ENCODE data around the gene STPG1.
"Not testable (repeated sequence)": the region's sequence is repeated elsewhere in the genome, so short reads cannot be mapped to it uniquely, and the experiment has no call there.

The STPG1 gene, protein sequence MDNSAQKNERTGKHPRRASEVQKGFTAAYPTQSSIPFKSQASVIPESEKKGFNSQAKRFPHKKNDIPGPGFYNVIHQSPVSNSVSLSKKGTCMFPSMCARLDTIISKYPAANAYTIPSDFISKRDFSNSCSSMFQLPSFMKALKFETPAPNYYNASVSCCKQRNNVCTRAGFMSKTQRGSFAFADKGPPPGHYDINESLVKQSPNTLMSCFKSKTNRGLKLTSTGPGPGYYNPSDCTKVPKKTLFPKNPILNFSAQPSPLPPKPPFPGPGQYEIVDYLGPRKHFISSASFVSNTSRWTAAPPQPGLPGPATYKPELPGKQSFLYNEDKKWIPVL

DNA sequence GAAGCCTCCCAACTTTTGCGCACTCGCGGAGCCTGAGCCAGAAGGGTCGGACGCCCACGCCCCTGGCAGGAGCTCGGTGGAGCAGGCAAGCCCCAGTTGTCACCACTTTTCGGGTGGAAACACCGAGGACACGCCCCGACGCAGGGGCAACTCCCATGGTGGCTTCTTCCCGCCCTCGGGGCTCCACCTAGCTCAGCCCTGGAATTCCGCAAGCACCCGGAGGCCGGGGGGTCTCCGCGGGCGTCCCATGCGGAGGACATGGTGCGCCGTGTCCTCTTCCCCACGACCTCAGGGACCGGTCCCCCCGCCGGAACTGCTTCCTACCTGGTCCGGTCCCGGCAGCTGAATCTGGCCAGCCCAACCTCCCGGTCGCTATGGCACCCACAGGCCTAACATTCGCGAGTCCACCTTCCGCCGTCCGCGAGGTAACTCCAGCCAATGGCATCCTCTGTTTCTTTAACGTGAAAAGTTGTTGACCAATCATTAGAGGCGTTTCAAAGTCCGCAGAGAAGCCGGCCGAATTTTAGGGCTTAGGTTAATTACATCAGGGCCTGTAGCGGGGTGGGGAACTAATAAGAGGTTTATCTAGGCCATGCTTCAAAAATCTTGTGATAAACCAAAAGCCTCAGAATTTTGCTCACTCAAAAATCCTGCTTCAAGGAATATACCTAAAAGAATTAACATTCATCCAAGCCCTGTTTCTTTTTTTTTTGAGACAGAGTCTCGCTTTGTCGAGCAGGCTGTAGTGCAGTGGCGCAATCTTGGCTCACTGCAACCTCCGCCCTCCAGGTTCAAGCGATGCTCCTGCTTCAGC, at the start of gene STPG1:
TSS of gene STPG1 (minus strand) at position 433 of the 814 bp plus-strand sequence. CDS start 12,394 bp downstream, outside the sequence.
- peak in 1 of 2 donors; percentile 53 for DNase-seq (ENCODE audit: low read depth in 2 of 2)

DNA sequence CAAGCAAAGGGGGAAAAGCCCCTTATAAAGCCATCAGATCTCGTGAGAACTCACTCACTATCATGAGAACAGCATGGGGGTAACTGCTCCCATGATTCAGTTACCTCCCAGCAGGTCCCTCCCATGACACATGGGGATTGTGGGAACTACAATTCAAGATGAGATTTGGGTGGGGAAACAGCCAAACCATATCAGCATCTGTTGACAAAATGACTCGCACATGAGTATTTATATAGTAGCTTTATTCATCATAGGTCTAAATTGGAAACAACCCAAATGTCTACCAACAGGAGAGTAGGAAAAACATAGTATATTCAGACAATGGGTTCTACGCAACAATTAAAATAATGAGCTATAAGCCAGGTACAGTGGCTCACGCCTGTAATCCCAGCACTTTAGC, 48.5 kb upstream of the STPG1 start:
- DNase-seq (ENCODE audit: low read depth in 2 of 2): not testable (repeated sequence)

DNA sequence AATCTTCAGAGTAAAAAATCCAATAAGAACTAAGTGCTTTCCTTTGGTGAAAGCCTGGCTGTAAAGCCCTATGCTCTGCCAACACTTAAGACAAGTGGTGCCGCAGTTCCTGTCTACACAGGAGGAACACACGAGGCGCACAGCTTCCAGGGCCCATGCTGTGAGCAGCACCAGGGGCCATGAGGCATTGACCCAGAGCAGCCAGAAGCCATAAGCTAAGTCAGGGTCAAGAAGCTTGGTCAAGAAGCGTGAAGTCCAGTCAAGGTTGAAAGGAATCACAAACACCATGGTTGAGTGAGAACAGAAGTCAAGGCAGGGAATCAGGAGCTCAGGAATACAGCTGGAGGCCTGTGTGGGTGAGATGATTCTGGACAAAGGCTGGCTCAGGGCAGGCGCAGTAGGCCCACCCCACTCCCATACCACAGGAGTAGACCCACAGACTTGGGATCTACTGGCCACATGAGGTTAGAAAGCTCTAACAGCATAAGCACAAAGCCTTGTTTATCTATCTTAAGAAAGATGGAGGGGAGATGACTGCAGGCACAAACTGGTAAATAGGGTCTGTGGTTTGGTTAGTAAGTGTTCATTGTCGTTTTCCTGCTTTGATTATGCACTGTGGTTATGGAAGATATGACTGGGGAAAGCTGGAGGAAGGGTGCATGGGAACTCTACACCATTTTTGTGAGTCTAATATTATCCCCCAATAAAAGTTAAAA, 46.1 kb upstream of the STPG1 start:
- no peak for DNase-seq (ENCODE audit: low read depth in 2 of 2)

- no peak for DNase-seq (ENCODE audit: low read depth in 2 of 2)
Measured at GRCh38 chr1:24457866-24458265, 44.3 kb upstream of the STPG1 start.

DNA sequence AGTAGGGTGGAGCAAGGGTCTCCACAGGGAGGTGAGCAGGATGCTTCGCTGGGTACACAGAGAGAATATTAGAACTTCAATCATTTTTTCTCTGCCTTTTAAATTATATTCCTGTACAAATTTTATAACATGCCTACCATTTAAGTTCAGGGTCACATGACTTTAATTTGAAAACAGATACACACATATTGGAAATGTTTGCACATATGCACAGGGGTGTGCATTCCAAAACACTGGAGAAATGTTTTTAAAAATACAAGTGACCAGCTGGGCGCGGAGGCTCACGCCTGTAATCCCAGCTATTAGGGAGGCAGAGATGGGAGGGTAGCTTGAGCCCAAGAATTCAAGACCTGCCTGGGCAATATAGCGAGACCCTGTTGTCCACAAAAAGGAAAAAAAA, 41.7 kb upstream of the STPG1 start:
- no peak for DNase-seq (ENCODE audit: low read depth in 2 of 2)

DNA sequence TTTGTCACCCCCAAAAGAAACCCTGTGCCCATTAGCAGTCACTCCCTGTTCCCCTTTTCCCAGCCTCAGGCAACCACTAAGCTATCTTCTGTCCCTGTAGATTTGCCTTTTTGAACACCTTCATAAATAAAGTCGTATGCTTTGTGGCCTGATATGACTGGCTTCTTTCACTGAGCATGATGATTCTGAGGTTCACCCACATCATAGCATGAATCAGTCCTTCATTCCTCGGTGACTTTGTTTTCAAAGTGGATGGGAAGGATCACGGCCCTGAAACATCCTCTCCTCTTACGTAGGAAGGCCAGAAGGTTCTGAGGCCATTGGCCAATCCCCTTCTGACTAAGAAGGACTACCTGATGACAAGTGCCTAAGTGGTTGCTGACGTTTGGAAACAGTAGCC, 41.1 kb upstream of the STPG1 start:
- no peak for DNase-seq (ENCODE audit: low read depth in 2 of 2)

DNA sequence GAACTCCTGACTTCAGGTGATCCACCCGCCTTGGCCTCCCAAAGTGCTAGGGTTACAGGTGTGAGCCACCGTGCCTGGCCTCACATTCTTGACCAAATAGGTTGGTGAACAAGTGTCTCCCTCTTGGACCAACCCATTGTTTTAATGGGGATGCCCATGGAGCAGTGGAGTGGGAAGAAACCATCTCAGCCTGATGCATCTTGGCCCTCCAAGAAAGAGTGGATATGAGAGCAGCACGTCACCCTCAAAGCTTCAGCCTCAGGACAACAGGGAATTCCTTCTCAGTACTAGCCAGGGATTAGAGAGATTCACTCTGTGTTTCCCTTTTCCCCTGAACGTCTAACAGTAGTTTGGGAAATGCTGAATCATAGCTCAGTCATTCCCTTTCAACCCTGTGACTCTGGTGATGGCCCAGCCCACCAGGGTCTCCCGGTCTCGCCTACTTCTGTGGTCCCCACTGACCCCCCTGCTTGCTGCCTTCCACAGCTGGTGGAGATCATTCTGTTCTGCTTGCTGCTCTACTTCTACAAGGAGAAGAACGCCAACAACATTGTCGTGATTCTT, 39.4 kb upstream of the STPG1 start:
- no peak for DNase-seq (ENCODE audit: low read depth in 2 of 2)

GRCh38 chr1:24451746-24452145, 38.2 kb upstream of the STPG1 start:
- no peak for DNase-seq (ENCODE audit: low read depth in 2 of 2)

DNA sequence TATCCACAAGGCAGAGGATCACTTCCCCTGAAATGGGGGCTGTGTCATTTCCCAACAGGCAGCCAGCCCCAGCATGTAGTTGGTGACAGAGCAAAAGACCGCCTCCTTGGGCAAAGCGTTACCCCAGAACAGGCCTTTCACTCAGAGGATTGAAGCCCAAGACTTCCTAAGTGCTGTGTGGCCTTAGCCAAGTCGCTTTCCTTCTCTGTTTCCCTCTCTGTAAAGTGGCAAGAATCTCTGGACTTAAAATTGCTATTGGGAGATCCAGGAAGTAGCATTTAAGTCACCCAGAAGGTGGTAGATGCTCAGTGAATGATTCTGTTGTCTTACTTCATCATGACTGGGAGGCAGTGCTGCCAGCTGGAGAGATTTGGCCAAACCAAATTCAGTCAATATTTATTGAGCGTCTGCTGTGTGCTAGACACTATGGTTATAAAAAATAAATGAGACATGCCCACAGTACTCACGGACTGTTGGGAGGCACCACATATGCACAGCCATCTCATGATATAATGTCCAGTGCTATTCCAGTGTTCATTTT, 37.3 kb upstream of the STPG1 start:
- no peak for DNase-seq (ENCODE audit: low read depth in 2 of 2)

- DNase-seq (ENCODE audit: low read depth in 2 of 2): no peak
Measured at GRCh38 chr1:24450316-24450715, 36.7 kb upstream of the STPG1 start.

GRCh38 chr1:24446446-24446845, 32.9 kb upstream of the STPG1 start:
- not testable (repeated sequence) for DNase-seq (ENCODE audit: low read depth in 2 of 2)

DNA sequence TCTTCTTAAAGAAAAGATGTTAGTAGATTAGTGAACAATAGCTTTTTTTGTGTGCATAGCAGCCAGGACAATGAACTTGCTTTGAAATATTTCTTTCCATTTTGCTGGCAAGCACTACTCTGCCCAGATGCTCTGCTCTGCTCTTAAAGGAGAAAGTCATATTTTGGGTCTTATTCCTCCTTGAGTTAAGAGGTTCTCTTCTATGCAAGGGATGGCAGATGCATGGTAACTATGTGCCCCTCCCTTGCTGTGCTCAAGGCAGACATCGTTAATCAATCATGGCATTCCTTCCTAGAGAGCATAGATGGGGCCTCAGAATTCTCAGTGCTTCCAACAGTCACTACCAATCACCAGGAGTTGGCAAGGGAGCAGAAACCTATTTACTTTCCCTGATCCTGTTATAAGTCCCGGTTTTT, 29.7 kb upstream of the STPG1 start:
- no peak for DNase-seq (ENCODE audit: low read depth in 2 of 2)

DNA sequence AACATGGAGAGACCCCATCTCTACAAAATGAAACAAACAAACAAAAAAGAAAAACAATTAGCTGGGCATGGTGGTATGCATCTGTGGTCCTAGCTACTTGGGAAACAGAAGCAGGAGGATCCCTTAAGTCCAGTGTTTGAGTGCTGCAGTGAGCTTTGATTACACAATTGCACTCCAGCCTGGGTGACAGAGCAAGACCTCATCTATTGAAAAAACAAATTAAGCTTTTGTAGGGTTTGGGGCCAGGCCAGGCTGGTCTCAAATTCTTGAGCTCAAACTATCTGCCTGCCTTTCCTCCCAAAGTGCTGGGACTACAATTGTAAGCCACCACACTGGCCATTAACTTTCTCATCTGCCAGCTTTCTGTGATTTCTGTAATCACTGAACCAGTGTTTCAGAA, 29.2 kb upstream of the STPG1 start:
- DNase-seq (ENCODE audit: low read depth in 2 of 2): no peak

GRCh38 chr1:24441996-24442668, 28.6 kb upstream of the STPG1 start:
- DNase-seq (ENCODE audit: low read depth in 2 of 2): no peak

DNA sequence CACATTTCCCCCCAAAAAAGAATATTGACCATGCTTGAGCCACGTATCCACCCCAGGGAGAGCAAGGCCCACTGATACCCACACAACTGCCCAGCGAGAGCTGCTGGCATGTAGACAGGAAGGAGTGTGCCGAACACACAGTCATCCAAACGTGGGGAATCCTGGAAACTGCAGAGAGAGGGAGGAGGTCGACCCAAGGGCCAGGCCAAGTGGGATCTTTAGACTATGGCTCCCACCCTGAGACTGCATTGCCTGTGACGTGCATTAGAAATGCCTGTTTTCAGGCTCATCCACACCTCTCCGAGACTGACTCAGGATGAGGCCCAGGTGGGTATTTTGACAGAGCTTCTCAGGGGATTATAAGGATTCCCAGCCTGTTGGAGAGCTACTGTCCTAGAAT, 27.9 kb upstream of the STPG1 start:
- DNase-seq (ENCODE audit: low read depth in 2 of 2): no peak

- DNase-seq (ENCODE audit: low read depth in 2 of 2): no peak
Measured at GRCh38 chr1:24440436-24440835, 26.9 kb upstream of the STPG1 start.

GRCh38 chr1:24438423-24438901, 24.9 kb upstream of the STPG1 start:
- DNase-seq (ENCODE audit: low read depth in 2 of 2): no peak

DNA sequence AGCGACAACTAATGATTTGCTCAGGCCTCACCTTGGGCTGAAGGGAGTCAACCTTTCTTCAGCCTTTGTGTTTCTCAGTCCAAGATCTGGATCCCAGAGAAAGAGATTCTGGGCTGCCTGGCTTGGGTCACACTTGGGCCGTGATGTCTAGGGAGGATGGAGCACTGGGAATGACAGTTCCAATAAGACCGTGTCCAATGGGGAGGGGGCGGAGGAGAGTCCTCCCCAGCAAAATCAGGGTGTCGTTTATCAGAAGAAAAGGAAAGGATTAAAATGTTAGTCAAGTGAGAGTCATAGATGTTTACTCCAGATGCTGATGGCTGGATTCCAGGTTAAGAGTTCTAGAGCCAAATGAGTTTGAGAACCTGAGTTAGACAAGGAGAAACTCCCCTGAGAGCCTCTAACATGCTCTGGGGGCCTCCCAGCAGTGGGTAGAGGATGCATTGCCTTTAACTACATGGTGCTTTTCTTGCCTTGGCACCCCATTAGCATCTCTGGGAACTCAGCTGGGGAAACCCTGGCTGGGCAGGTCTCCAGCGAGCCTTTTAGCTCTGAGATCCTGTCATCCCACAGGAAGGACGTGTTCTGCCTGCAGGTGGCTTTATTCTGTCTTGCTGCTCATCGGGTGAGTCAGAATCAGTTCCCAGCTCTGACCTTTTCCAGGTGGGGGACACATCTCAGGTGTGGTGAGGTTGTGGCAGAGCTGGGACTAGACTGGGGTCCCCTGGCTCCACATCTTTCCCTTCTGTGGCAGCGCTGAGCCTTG, 24.2 kb upstream of the STPG1 start:
- DNase-seq (ENCODE audit: low read depth in 2 of 2): no peak

- no peak for DNase-seq (ENCODE audit: low read depth in 2 of 2)
Measured at GRCh38 chr1:24435782-24436365, 22.3 kb upstream of the STPG1 start.

DNA sequence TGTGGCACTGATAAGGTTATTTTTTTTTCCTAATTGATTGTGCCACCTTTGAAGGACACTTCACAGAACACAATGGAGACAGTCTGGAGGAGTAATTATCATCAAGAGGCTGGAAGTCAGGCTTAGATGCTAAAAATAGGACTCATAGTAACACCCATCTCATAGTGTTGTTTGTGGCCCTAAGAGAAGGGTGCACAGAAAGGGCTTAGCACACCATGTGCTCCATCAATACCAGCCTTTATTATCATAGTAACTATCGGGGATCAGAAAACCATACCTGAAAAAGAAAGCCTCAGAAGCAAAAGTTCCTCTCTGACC, 13.9 kb upstream of the STPG1 start:
- no peak for DNase-seq (ENCODE audit: low read depth in 2 of 2)

Measured in stimulated activated CD4-positive, alpha-beta T cell treated with anti-CD3 and anti-CD28 coated beads, Interleukin-1b, Interleukin-23, amount 100 ng/mL, for 1 hour (primary cell).